NT2/D1 (cell line): Measurements from ENCODE around the gene EIF3K.

Source experiments
- SUZ12 ChIP-seq: IDR thresholded peaks from 2 replicates; pipeline ENCODE4 v1.6.1; 2011; ENCODE audit not compliant: insufficient read length, insufficient read depth; ENCODE audit errors: extremely low read depth
- ZNF274 ChIP-seq: IDR thresholded peaks from 2 replicates; pipeline ENCODE4 v1.6.1; 2011; ENCODE audit warnings: mild to moderate bottlenecking, low read depth, low read length

DNA sequence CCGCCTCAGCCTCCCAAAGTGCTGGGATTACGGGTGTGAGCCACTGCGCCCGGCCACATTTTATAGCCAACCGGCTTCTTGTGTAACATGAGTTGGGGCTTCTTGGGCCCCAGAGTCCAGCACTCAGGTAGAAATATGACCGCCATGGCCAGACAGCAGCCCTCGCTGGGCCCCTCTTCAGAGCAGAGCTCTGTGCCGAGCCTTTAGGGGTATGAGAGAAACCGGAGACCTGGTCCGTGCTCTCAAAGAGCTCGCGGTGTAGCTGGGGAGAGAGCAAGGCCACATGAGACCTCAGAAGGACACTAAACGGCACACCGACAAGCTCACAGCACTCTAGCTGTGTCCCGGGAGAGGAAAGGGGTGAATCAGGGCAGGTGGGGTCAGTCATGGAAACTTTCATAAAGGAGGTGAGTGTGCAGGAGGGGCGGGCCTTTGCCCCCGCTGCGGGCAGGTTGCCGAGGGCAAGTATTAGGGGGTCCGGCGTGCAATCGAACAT, 44.2 kb downstream of the EIF3K start:
- TF ChIP-seq ZNF274 = no peak
- no peak for TF ChIP-seq SUZ12
